Measurements from ENCODE around the gene RTP2. TPM values are rescaled to one million over a fixed set of nuclear protein-coding genes. Genes with fewer than 3 reads are reported as not detected.
A peak's percentile ranks its signal among the peaks of the same experiment; 100 is the strongest.

Gene RTP2
- total and polyA plus RNA-seq, 9 of the 15 experiments (the other 6 are each of a cell fraction or from before 2014, with no cell fraction given) = not detected

DNA sequence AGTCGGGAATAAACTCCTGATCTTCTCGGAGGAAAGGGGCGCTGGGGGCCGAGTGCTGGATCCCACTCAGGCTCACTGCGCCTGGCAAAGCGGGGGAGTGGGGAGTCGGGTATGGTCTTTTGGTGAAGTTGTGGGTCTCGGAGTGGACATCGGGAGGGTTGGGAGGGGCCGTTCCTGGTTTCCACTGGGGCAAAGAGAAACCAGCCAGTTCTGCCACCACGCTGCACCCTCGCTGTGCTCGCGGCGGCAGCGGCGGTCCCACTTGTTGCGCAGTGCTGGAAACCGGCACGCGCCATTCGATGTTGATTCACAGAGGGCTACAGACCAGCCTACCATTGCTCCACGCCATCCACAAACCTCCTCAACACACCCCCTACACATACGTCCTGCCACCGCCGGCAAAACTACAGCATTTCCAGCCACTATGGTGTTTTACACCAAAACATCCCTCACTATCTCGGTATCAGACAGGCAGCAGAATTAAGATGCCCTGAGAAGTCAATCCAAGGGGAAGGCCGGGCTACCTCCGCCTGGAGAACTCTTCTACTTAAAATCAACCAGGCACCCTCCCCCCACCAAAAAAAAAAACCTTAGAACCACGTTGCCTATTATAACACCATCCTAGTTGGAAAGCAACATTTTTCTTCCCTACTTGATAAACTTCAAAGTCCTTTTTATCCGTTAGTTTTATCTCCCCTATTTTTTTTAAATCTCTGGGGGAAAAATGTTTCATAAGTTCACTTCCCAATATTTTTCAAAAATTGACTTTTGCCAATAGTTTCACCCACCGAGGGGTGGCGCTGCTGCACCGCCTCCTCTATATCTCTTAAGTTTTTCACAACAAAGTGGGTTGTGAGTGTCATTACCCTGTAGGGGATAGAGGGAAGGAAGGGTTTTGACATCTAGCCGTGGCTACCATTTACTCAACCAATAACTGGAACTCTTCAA, 39.3 kb upstream of the RTP2 start (continued):
- TF ChIP-seq, protein P1, sequence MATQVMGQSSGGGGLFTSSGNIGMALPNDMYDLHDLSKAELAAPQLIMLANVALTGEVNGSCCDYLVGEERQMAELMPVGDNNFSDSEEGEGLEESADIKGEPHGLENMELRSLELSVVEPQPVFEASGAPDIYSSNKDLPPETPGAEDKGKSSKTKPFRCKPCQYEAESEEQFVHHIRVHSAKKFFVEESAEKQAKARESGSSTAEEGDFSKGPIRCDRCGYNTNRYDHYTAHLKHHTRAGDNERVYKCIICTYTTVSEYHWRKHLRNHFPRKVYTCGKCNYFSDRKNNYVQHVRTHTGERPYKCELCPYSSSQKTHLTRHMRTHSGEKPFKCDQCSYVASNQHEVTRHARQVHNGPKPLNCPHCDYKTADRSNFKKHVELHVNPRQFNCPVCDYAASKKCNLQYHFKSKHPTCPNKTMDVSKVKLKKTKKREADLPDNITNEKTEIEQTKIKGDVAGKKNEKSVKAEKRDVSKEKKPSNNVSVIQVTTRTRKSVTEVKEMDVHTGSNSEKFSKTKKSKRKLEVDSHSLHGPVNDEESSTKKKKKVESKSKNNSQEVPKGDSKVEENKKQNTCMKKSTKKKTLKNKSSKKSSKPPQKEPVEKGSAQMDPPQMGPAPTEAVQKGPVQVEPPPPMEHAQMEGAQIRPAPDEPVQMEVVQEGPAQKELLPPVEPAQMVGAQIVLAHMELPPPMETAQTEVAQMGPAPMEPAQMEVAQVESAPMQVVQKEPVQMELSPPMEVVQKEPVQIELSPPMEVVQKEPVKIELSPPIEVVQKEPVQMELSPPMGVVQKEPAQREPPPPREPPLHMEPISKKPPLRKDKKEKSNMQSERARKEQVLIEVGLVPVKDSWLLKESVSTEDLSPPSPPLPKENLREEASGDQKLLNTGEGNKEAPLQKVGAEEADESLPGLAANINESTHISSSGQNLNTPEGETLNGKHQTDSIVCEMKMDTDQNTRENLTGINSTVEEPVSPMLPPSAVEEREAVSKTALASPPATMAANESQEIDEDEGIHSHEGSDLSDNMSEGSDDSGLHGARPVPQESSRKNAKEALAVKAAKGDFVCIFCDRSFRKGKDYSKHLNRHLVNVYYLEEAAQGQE (IDR thresholded peaks at IDR 0.05; ENCODE audit: borderline replicate concordance) = peak; percentile 49; the same call in 1 of the 2 replicates
- TF ChIP-seq, protein P1 (CRISPR knock-in tag; IDR thresholded peaks at IDR 0.05; ENCODE audit: low read depth) = no peak
- TF ChIP-seq RAD21 (CRISPR knock-in tag; conservative IDR thresholded peaks at IDR 0.05 in 1 of 2, IDR thresholded peaks at IDR 0.05 in 1 of 2) (peak; percentile 75 to 83), MEIS2 (IDR thresholded peaks at IDR 0.05; ENCODE audit: partially characterized antibody) (peak; percentile 9), XRCC4 (IDR thresholded peaks at IDR 0.05; ENCODE audit: extremely low read depth, insufficient read depth, insufficient read length) (no peak), ZNF384 (IDR thresholded peaks at IDR 0.05; ENCODE audit: low read depth, low read length) (peak; percentile 52)
- TF ChIP-seq, protein P2, sequence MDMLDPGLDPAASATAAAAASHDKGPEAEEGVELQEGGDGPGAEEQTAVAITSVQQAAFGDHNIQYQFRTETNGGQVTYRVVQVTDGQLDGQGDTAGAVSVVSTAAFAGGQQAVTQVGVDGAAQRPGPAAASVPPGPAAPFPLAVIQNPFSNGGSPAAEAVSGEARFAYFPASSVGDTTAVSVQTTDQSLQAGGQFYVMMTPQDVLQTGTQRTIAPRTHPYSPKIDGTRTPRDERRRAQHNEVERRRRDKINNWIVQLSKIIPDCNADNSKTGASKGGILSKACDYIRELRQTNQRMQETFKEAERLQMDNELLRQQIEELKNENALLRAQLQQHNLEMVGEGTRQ (CRISPR knock-in tag; IDR thresholded peaks at IDR 0.05) = no peak
- TF ChIP-seq, protein P3, sequence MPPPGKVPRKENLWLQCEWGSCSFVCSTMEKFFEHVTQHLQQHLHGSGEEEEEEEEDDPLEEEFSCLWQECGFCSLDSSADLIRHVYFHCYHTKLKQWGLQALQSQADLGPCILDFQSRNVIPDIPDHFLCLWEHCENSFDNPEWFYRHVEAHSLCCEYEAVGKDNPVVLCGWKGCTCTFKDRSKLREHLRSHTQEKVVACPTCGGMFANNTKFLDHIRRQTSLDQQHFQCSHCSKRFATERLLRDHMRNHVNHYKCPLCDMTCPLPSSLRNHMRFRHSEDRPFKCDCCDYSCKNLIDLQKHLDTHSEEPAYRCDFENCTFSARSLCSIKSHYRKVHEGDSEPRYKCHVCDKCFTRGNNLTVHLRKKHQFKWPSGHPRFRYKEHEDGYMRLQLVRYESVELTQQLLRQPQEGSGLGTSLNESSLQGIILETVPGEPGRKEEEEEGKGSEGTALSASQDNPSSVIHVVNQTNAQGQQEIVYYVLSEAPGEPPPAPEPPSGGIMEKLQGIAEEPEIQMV (tag; conservative IDR thresholded peaks at IDR 0.05; ENCODE audit: low read depth) = no peak
- TF ChIP-seq, protein P4, sequence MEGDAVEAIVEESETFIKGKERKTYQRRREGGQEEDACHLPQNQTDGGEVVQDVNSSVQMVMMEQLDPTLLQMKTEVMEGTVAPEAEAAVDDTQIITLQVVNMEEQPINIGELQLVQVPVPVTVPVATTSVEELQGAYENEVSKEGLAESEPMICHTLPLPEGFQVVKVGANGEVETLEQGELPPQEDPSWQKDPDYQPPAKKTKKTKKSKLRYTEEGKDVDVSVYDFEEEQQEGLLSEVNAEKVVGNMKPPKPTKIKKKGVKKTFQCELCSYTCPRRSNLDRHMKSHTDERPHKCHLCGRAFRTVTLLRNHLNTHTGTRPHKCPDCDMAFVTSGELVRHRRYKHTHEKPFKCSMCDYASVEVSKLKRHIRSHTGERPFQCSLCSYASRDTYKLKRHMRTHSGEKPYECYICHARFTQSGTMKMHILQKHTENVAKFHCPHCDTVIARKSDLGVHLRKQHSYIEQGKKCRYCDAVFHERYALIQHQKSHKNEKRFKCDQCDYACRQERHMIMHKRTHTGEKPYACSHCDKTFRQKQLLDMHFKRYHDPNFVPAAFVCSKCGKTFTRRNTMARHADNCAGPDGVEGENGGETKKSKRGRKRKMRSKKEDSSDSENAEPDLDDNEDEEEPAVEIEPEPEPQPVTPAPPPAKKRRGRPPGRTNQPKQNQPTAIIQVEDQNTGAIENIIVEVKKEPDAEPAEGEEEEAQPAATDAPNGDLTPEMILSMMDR (IDR thresholded peaks at IDR 0.05 in 2 of 3, conservative IDR thresholded peaks at IDR 0.05 in 1 of 3; ENCODE audit: insufficient read depth in 2 of 3, low read depth in 1 of 3, low read length in 3 of 3) = peak; percentile 84 to 90 (median 86)
- TF ChIP-seq, protein P5, sequence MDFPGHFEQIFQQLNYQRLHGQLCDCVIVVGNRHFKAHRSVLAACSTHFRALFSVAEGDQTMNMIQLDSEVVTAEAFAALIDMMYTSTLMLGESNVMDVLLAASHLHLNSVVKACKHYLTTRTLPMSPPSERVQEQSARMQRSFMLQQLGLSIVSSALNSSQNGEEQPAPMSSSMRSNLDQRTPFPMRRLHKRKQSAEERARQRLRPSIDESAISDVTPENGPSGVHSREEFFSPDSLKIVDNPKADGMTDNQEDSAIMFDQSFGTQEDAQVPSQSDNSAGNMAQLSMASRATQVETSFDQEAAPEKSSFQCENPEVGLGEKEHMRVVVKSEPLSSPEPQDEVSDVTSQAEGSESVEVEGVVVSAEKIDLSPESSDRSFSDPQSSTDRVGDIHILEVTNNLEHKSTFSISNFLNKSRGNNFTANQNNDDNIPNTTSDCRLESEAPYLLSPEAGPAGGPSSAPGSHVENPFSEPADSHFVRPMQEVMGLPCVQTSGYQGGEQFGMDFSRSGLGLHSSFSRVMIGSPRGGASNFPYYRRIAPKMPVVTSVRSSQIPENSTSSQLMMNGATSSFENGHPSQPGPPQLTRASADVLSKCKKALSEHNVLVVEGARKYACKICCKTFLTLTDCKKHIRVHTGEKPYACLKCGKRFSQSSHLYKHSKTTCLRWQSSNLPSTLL (IDR thresholded peaks at IDR 0.05) = no peak

All from K562 (cell line).